ENCODE measurements around the gene FNDC4.
"Not testable (repeated sequence)": the region's sequence is repeated elsewhere in the genome, so short reads cannot be mapped to it uniquely, and the experiment has no call there.

DNA sequence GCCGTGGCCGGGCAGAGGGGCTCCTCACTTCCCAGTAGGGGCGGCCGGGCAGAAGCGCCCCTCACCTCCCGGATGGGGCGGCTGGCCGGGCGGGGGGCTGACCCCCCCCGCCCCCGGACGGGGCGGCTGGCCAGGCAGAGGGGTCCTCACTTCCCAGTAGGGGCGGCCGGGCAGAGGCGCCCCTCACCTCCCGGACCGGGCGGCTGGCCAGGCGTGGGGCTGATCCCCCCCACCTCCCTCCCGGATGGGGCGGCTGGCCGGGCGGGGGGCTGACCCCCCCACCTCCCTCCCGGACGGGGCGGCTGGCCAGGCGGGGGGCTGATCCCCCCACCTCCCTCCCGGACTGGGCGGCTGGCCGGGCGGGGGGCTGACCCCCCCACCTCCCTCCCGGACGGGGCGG, 44.6 kb upstream of the FNDC4 start:
- TF ChIP-seq, protein P1, sequence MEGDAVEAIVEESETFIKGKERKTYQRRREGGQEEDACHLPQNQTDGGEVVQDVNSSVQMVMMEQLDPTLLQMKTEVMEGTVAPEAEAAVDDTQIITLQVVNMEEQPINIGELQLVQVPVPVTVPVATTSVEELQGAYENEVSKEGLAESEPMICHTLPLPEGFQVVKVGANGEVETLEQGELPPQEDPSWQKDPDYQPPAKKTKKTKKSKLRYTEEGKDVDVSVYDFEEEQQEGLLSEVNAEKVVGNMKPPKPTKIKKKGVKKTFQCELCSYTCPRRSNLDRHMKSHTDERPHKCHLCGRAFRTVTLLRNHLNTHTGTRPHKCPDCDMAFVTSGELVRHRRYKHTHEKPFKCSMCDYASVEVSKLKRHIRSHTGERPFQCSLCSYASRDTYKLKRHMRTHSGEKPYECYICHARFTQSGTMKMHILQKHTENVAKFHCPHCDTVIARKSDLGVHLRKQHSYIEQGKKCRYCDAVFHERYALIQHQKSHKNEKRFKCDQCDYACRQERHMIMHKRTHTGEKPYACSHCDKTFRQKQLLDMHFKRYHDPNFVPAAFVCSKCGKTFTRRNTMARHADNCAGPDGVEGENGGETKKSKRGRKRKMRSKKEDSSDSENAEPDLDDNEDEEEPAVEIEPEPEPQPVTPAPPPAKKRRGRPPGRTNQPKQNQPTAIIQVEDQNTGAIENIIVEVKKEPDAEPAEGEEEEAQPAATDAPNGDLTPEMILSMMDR (IDR thresholded peaks at IDR 0.05), result not testable (repeated sequence)
- not testable (repeated sequence) for TF ChIP-seq POLR2A (IDR thresholded peaks at IDR 0.05)
